Measurements from ENCODE around the gene CELA1.
"Not testable (repeated sequence)": the region's sequence is repeated elsewhere in the genome, so short reads cannot be mapped to it uniquely, and the experiment has no call there.

CELA1 gene

DNA sequence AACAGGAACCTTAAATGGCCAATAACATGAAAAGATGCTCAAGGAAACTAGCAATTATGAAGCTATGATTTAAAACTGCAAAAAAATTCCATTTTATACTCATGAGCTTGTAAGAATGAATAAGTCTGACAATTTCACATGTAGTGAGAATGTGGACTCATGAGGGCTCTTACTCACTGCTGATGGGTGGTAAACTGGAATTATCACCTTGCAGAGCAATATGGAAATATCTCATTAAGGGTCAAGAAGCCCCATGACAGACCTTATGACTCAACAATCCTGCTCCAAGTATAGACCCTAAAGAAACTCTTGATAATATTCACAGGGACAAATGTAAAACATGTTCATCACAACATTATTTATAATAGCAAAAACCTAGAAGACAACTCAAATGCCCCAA, 52.8 kb downstream of the CELA1 start:
- FAIRE-seq (no peak), DNase-seq (ENCODE audit: insufficient read length) (no peak)
- no peak for TF ChIP-seq TAF1 (IDR thresholded peaks at IDR 0.05; ENCODE audit: borderline replicate concordance, low read depth, low read length)
- TF ChIP-seq POLR2A (IDR thresholded peaks at IDR 0.05; ENCODE audit: low read depth, low read length), result no peak
- no peak for TF ChIP-seq POLR2AphosphoS5 (IDR thresholded peaks at IDR 0.05; ENCODE audit: low read depth, low read length)

DNA sequence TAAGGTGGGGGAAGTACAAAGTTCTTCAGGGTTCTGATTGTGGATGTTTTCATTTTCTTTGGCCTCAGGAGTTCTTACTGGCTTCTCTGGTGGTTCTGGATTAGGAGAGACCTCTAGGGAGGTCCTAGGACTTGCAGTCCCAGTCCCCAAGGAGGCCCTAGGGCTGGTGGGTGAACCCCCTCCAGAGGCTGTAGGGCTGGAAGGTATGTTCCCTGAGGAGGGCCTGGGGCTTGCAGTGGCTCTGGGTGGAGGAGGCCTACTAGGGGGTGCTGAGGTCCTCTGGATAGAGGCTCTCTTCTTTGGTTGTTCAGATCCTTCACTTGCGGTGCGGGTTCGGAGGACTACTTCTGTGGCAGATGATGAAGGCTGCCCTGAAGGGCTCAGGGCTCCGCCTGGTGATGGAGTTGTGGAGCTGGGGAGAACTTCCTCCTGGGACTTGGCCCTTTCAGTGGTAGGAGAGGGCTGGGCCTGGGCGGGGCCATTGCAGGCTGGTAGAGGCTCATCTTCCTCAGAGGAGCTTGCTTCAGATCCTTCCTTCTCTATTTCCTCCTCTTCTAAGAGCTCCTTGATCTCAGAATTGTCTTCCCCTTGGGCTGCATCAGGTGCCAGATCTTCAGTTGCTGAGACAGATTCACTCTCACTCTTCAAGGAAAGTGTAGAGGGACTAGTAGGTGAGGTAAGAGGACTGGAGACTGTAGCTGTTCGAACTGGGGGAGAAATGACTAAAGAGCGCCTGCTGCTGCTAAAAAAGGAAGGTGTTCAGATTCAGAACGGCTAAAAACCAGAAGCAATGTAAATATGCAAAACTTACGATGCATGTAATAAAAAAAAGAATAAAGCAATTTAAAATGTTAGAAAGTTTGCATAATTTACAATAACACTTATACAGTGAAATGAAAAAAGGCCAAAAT, 54.6 kb downstream of the CELA1 start:
- not testable (repeated sequence) for DNase-seq (ENCODE audit: insufficient read length)
- FAIRE-seq, result peak; percentile 68

GRCh38 chr12:51285843-51286242, 60.6 kb downstream of the CELA1 start:
- DNase-seq (ENCODE audit: insufficient read length) (no peak), FAIRE-seq (no peak)
- TF ChIP-seq TAF1 (IDR thresholded peaks at IDR 0.05; ENCODE audit: borderline replicate concordance, low read depth, low read length) (no peak), POLR2AphosphoS5 (IDR thresholded peaks at IDR 0.05; ENCODE audit: low read depth, low read length) (no peak), POLR2A (IDR thresholded peaks at IDR 0.05; ENCODE audit: low read depth, low read length) (no peak)

- DNase-seq (ENCODE audit: insufficient read length) (no peak), FAIRE-seq (no peak)
- TF ChIP-seq POLR2A (IDR thresholded peaks at IDR 0.05; ENCODE audit: low read depth, low read length), result no peak
- TF ChIP-seq TAF1 (IDR thresholded peaks at IDR 0.05; ENCODE audit: borderline replicate concordance, low read depth, low read length), result no peak
- no peak for TF ChIP-seq POLR2AphosphoS5 (IDR thresholded peaks at IDR 0.05; ENCODE audit: low read depth, low read length)
Measured at GRCh38 chr12:51281202-51281924, 65.1 kb downstream of the CELA1 start.
